ENCODE data around the gene PARD6G. TPM values are rescaled to one million over a fixed set of nuclear protein-coding genes. Genes with fewer than 3 reads are reported as not detected.

PARD6G gene
- total RNA-seq, 1 donor from 2014 or later, result not detected

DNA sequence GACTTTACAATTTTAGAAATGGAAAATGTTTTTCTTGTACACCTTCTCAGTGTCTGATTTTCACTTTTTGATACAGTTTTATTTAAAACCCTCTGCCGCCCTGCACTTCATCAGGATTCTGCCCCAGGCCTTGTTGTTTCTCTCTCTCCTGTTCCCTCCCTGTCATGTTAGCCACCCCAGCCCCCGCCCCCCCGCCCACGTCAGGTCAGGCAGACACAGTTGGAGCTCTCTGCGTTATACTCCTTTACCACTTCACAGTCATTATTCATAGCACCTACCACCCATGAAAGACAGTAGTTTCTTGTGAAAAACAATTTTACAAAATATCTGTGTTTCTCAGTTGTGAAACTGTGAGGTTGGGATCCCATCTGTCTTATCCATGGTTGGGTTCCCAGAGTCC, 116.8 kb downstream of the PARD6G start:
- intact Hi-C loops (cut with micrococcal nuclease), result no loop called here
- H3K4me3 Mint-ChIP-seq, result no peak overlapping the region
- no peaks in the 10 kb centered on the region for H3K27me3 Mint-ChIP-seq
- DNase-seq (no peak), ATAC-seq (ENCODE audit: low read depth) (no peak)
- no peak overlapping the region for H3K27ac Mint-ChIP-seq
- POLR2A ChIA-PET, result no interaction called here
- H3K4me1 Mint-ChIP-seq, result peaks cover 2% of the 10 kb centered on the region
- peaks cover 3% of the 10 kb centered on the region for H3K9me3 Mint-ChIP-seq
- peaks cover 52% of the 10 kb centered on the region for H3K36me3 Mint-ChIP-seq (ENCODE audit: low read depth)
- CTCF ChIA-PET, result no interaction called here
- TF ChIP-seq, protein P1, sequence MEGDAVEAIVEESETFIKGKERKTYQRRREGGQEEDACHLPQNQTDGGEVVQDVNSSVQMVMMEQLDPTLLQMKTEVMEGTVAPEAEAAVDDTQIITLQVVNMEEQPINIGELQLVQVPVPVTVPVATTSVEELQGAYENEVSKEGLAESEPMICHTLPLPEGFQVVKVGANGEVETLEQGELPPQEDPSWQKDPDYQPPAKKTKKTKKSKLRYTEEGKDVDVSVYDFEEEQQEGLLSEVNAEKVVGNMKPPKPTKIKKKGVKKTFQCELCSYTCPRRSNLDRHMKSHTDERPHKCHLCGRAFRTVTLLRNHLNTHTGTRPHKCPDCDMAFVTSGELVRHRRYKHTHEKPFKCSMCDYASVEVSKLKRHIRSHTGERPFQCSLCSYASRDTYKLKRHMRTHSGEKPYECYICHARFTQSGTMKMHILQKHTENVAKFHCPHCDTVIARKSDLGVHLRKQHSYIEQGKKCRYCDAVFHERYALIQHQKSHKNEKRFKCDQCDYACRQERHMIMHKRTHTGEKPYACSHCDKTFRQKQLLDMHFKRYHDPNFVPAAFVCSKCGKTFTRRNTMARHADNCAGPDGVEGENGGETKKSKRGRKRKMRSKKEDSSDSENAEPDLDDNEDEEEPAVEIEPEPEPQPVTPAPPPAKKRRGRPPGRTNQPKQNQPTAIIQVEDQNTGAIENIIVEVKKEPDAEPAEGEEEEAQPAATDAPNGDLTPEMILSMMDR (IDR thresholded peaks at IDR 0.05), result no peak

DNA sequence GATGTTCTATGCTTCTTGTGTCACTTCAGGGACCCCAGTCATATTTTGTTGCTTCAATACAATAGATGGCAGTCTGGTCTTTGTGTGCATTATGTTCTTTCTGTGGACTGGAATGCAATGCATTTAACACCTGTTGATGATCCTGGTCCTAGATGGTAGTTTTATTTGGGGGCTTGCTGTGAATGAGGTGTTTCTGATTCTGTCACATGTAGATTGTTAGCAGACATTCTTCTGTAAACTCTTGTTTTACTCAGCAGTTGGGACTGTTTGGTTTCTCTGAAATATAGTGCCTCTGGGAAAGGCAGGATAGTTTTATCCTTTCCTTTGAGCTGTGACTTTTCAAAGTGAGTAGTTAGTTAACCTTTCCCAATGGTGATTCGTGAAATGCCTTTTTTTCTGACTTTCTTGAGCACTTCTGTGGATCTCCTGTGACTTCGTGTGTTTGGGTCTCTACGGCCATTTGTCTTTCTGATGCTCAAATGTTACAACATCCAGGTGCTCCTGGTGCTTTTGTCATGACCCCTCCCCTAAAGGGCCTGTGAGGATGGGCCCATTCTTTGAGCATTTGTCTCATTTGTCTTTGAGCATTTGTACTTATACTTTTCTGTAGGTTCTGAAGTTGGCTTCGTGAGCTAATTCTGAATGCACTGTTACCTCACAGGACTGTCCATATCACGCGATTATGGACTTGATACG, 117.5 kb downstream of the PARD6G start:
- no peak for ATAC-seq (ENCODE audit: low read depth)
- Mint-ChIP-seq H3K27ac (no peak overlapping the region), H3K9me3 (peaks cover 3% of the 10 kb centered on the region), H3K36me3 (ENCODE audit: low read depth) (peaks cover 45% of the 10 kb centered on the region), H3K4me3 (no peak overlapping the region), H3K4me1 (peaks cover 2% of the 10 kb centered on the region), H3K27me3 (no peaks in the 10 kb centered on the region)
- ChIA-PET CTCF (no interaction called here), POLR2A (no interaction called here)
- intact Hi-C loops (cut with micrococcal nuclease), result no loop called here
- TF ChIP-seq, protein P1 (IDR thresholded peaks at IDR 0.05), result no peak
- no peak for DNase-seq

DNA sequence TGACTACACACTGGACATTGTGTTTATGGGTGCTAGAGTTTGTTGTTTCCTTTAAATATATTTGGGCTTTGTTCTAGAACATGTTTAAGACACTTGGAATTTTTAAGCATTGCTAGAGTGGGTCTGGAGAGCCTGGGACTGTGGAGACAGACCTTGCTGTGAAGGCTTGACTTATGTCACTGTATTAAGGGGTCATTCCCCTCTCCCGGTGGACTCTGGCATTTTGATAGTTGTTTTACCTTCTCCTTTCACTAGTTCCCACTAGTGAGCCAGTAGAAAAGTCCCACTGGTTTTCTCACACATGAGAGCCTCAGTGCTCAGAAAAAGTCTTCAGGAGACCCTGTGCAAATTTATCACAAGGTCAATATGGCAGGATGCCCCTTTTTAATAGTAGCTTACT, 119.7 kb downstream of the PARD6G start:
- H3K9me3 Mint-ChIP-seq, result peaks cover 3% of the 10 kb centered on the region
- ATAC-seq (ENCODE audit: low read depth), result no peak
- no peaks in the 10 kb centered on the region for H3K27me3 Mint-ChIP-seq
- no peak overlapping the region for H3K4me3 Mint-ChIP-seq
- peaks cover 31% of the 10 kb centered on the region for H3K36me3 Mint-ChIP-seq (ENCODE audit: low read depth)
- ChIA-PET POLR2A (no interaction called here), CTCF (no interaction called here)
- DNase-seq, result no peak
- intact Hi-C loops (cut with micrococcal nuclease), result no loop called here
- TF ChIP-seq, protein P1 (IDR thresholded peaks at IDR 0.05), result no peak
- no peak overlapping the region for H3K27ac Mint-ChIP-seq
- H3K4me1 Mint-ChIP-seq, result peaks cover 2% of the 10 kb centered on the region

- Mint-ChIP-seq H3K4me1 (peaks cover 2% of the 10 kb centered on the region), H3K36me3 (ENCODE audit: low read depth) (peaks cover 34% of the 10 kb centered on the region), H3K9me3 (peaks cover 3% of the 10 kb centered on the region), H3K27me3 (no peaks in the 10 kb centered on the region), H3K27ac (no peak overlapping the region), H3K4me3 (no peak overlapping the region)
- TF ChIP-seq, protein P1 (IDR thresholded peaks at IDR 0.05), result no peak
- ATAC-seq (ENCODE audit: low read depth) (no peak), DNase-seq (no peak)
- POLR2A ChIA-PET, result no interaction called here
- intact Hi-C loops (cut with micrococcal nuclease), result no loop called here
- CTCF ChIA-PET, result no interaction called here
These were observed 120.5 kb downstream of the PARD6G start for GRCh38 chr18:80126797-80127196.

DNA sequence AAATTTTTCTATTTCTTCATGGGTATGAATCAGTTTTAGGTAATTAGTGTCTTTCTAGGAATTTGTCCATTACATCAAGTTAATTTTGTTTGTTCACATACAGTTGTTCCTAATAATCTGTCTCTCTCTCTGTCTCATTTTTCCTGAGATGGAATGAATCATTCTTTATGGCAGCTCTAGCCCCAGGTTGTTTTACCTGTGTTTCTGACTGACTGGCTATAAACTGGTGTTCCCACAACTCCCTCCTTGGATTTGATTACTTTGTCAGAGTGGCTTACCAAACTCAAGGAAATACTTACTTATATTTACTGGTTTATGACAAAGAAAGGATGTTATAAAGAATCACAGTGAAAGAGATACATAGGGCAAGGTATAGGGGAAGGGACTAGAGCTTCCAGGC, 123.2 kb downstream of the PARD6G start:
- TF ChIP-seq, protein P1 (IDR thresholded peaks at IDR 0.05), result no peak
- H3K36me3 Mint-ChIP-seq (ENCODE audit: low read depth), result peaks cover 43% of the 10 kb centered on the region
- no peaks in the 10 kb centered on the region for H3K27me3 Mint-ChIP-seq
- peaks cover 2% of the 10 kb centered on the region for H3K4me1 Mint-ChIP-seq
- ChIA-PET POLR2A (no interaction called here), CTCF (no interaction called here)
- intact Hi-C loops (cut with micrococcal nuclease), result no loop called here
- DNase-seq, result no peak
- H3K9me3 Mint-ChIP-seq, result peaks cover 3% of the 10 kb centered on the region
- H3K4me3 Mint-ChIP-seq, result no peak overlapping the region
- no peak overlapping the region for H3K27ac Mint-ChIP-seq
- no peak for ATAC-seq (ENCODE audit: low read depth)
